H9 (cell line): ENCODE results near the gene XIRP1. TPM values are rescaled to one million over a fixed set of nuclear protein-coding genes. Genes with fewer than 3 reads are reported as not detected.
A peak's percentile ranks its signal among the peaks of the same experiment; 100 is the strongest.

ENCODE experiments used
- DNase-seq: peaks from one replicate; pipeline ENCODE4 v3.0.0-alpha.2; 2017
- H2AFZ ChIP-seq: one replicate; pipeline ENCODE4 v1.6.1; 2013; ENCODE audit warnings: mild to moderate bottlenecking, low read length, control low read depth, moderate library complexity
- H2AK5ac ChIP-seq: 2 replicates; pipeline ENCODE4 v1.6.1; 2013; ENCODE audit warnings: low read length, control low read depth, mixed read lengths; ENCODE audit not compliant: insufficient read length
- H2BK120ac ChIP-seq: one replicate; pipeline ENCODE4 v1.6.1; 2013; ENCODE audit warnings: low read depth, mild to moderate bottlenecking, low read length, control low read depth, inconsistent platforms; ENCODE audit not compliant: poor library complexity, severe bottlenecking
- H2BK12ac ChIP-seq: 2 replicates; pipeline ENCODE4 v1.6.1; 2013; ENCODE audit warnings: low read length, control low read depth, mixed read lengths, low read depth; ENCODE audit not compliant: insufficient read length
- H2BK15ac ChIP-seq: 2 replicates; pipeline ENCODE4 v1.6.1; 2013; ENCODE audit warnings: low read depth, low read length, control low read depth
- H2BK20ac ChIP-seq: one replicate; pipeline ENCODE4 v1.6.1; 2013; ENCODE audit warnings: low read depth, mild to moderate bottlenecking, low read length, control low read depth, inconsistent platforms; ENCODE audit not compliant: poor library complexity, severe bottlenecking
- H2BK5ac ChIP-seq: 2 replicates; pipeline ENCODE4 v1.6.1; 2013; ENCODE audit warnings: low read length, control low read depth, mixed read lengths; ENCODE audit not compliant: insufficient read length
- H3K14ac ChIP-seq: 2 replicates; pipeline ENCODE4 v1.6.1; 2013; ENCODE audit warnings: low read length, control low read depth; ENCODE audit not compliant: insufficient read depth
- H3K18ac ChIP-seq: 2 replicates; pipeline ENCODE4 v1.6.1; 2013; ENCODE audit warnings: low read depth, mild to moderate bottlenecking, mixed read lengths, low read length, control low read depth; ENCODE audit not compliant: insufficient read length
- H3K23ac ChIP-seq: 2 replicates; pipeline ENCODE4 v1.6.1; 2013; ENCODE audit warnings: low read length, control low read depth, mixed read lengths, low read depth; ENCODE audit not compliant: insufficient read length
- H3K23me2 ChIP-seq: 2 replicates; pipeline ENCODE4 v1.6.1; 2013; ENCODE audit warnings: low read depth, mild to moderate bottlenecking, mixed read lengths, low read length, control low read depth; ENCODE audit not compliant: insufficient read length, poor library complexity, severe bottlenecking
- H3K27ac ChIP-seq: 2 replicates; pipeline ENCODE4 v1.5.1; 2013; ENCODE audit warnings: low read length, control low read depth, mixed read lengths, low read depth; ENCODE audit not compliant: insufficient read length
- H3K27me3 ChIP-seq: 2 replicates; pipeline ENCODE4 v1.6.1; 2013; ENCODE audit warnings: low read length, control low read depth, inconsistent platforms; ENCODE audit not compliant: insufficient read depth
- H3K4ac ChIP-seq: 2 replicates; pipeline ENCODE4 v1.6.1; 2013; ENCODE audit warnings: low read depth, mild to moderate bottlenecking, control low read depth, inconsistent platforms, low read length, moderate library complexity
- H3K4me1 ChIP-seq: 2 replicates; pipeline ENCODE4 v1.6.1; 2013; ENCODE audit warnings: low read length, control low read depth, inconsistent platforms; ENCODE audit not compliant: insufficient read depth
- H3K4me2 ChIP-seq: 2 replicates; pipeline ENCODE4 v1.6.1; 2013; ENCODE audit warnings: low read length, control low read depth, mixed read lengths; ENCODE audit not compliant: insufficient read length, insufficient read depth
- H3K56ac ChIP-seq: 2 replicates; pipeline ENCODE4 v1.6.1; 2013; ENCODE audit warnings: low read depth, mild to moderate bottlenecking, mixed read lengths, low read length, control low read depth; ENCODE audit not compliant: insufficient read length
- H3K79me1 ChIP-seq: 2 replicates; pipeline ENCODE4 v1.6.1; 2013; ENCODE audit warnings: low read depth, mild to moderate bottlenecking, moderate library complexity, low read length, control low read depth, inconsistent platforms; ENCODE audit not compliant: insufficient read depth, poor library complexity, severe bottlenecking
- H3K79me2 ChIP-seq: 2 replicates; pipeline ENCODE4 v1.6.1; 2013; ENCODE audit warnings: low read length, control low read depth, inconsistent platforms; ENCODE audit not compliant: insufficient read depth
- H3K9ac ChIP-seq: 2 replicates; pipeline ENCODE4 v1.6.1; 2013; ENCODE audit warnings: low read length, control low read depth, mixed read lengths; ENCODE audit not compliant: insufficient read length; ENCODE audit errors: extremely low read depth
- H3K9me3 ChIP-seq: one replicate; pipeline ENCODE4 v1.6.1; 2013; ENCODE audit warnings: low read depth, low read length, inconsistent platforms; ENCODE audit not compliant: control insufficient read depth
- H3T11ph ChIP-seq: one replicate; pipeline ENCODE4 v1.6.1; 2013; ENCODE audit warnings: mild to moderate bottlenecking, low read length, control low read depth, inconsistent platforms
- H4K20me1 ChIP-seq: one replicate; pipeline ENCODE4 v1.6.1; 2013; ENCODE audit not compliant: control insufficient read depth, insufficient read length, insufficient read depth
- H4K5ac ChIP-seq: 2 replicates; pipeline ENCODE4 v1.6.1; 2013; ENCODE audit warnings: low read depth, mild to moderate bottlenecking, mixed read lengths, low read length, control low read depth; ENCODE audit not compliant: insufficient read length
- H4K8ac ChIP-seq: replicated peaks from 2 replicates; pipeline ENCODE4 v1.6.1; 2013; ENCODE audit warnings: low read length, control low read depth, mixed read lengths, low read depth; ENCODE audit not compliant: insufficient read length
- H4K91ac ChIP-seq: 2 replicates; pipeline ENCODE4 v1.6.1; 2013; ENCODE audit warnings: low read depth, mild to moderate bottlenecking, moderate library complexity, mixed read lengths, low read length, control low read depth; ENCODE audit not compliant: insufficient read length
- H3K27ac Mint-ChIP-seq, 3 experiments: 2 replicates in 2 of 3; 3 replicates in 1 of 3; pipeline ENCODE4 v1.8.0; 2020 to 2021; ENCODE audit warnings: mixed read lengths in 3 of 3, mild to moderate bottlenecking in 1 of 3, moderate library complexity in 1 of 3
- H3K27me3 Mint-ChIP-seq: 2 replicates; pipeline ENCODE4 v1.8.0; 2021; ENCODE audit warnings: low read depth, mild to moderate bottlenecking, moderate library complexity, mixed read lengths
- H3K36me3 Mint-ChIP-seq, 3 experiments: 2 replicates in 2 of 3; 3 replicates in 1 of 3; pipeline ENCODE4 v1.8.0; 2020 to 2021; ENCODE audit warnings: low read depth in 3 of 3, mixed read lengths in 3 of 3; ENCODE audit not compliant: insufficient read depth in 1 of 3
- H3K4me1 Mint-ChIP-seq, 2 experiments: 2 replicates each; pipeline ENCODE4 v1.8.0; 2020; ENCODE audit warnings: mixed read lengths in 2 of 2
- H3K4me3 Mint-ChIP-seq, 2 experiments: 2 replicates in 1 of 2; 3 replicates in 1 of 2; pipeline ENCODE4 v1.8.0; 2020 to 2021; ENCODE audit warnings: mild to moderate bottlenecking in 2 of 2, mixed read lengths in 2 of 2, moderate library complexity in 1 of 2
- H3K9me3 Mint-ChIP-seq, 2 experiments: 2 replicates in 1 of 2; 3 replicates in 1 of 2; pipeline ENCODE4 v1.8.0; 2020; ENCODE audit warnings: mild to moderate bottlenecking in 2 of 2, mixed read lengths in 2 of 2, moderate library complexity in 1 of 2
- WGBS: extraction: QIAGEN DNeasy Blood & Tissue Kit; methylation state at CpG from one replicate; pipeline ENCODE4 v1.1.7; 2013; ENCODE audit warnings: missing lambda C conversion rate, low lambda C conversion rate, mixed read lengths; ENCODE audit not compliant: insufficient read length; ENCODE audit errors: extremely low coverage; 5-methylcytosine and 5-hydroxymethylcytosine counted together
- total RNA-seq: library from RNA; stranded (reverse); gene quantifications from 2 replicates; pipeline ENCODE4 v1.2.1, GENCODE V29; 2021
- TF ChIP-seq, protein P1 (sequence below): fragments of 200-600 bp; sonication (generic); conservative IDR thresholded peaks from 3 replicates; pipeline ENCODE4 v1.8.0; 2021; ENCODE audit warnings: antibody characterized with exemption, mild to moderate bottlenecking

The XIRP1 gene
- total RNA-seq, 1 experiment from 2014 or later, result not detected

DNA sequence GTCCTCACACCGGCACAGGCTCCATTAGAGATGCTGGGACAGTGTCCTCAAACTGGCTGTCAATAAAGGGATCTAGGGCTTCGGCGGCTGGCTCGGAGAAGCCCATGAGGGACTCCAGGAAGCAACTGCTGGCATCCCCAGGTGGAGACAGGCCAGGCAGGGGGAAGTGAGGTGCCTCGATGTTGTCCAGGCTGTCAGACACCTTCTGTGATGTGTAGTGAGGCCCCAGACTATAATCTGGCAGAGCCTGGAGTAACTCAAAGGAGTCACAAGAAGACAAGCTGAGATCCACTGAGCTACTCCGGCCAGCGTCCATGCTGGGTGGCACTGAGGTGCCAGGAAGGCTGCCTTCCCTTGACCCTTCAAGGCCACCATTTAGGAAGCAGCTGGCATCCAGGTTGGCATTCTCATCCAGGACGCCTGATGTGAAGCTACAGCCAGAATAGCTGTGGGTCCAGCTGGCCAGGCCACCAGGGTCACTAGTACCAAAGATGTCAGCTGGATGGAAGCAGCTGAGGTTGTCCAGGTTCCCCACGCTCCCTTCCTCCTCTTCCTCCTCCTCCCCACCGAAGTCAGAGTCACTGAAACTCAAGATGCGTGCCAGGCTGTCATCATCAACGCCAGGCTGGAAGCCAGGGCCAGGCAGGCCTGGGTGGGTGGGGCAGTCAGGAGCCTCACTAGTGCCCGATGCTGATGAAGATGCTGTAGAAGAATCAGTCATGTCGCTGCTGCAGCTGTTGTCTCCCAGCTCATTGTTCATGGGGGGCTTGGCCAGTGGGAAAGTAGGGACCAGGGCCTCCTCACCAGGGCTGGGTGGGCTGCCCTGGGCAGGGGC is 49.1 kb downstream of the XIRP1 start:
- Histone ChIP-seq H4K20me1 (no peaks in the 10 kb centered on the region), H3K4ac (no peak overlapping the region), H3K27ac (no peak overlapping the region), H3K14ac (no peak overlapping the region), H3K4me2 (no peak overlapping the region), H2BK12ac (no peak overlapping the region), H3K27me3 (no peaks in the 10 kb centered on the region), H2BK5ac (no peak overlapping the region), H3K4me1 (peaks cover 15% of the 10 kb centered on the region; the same call in 1 of the 2 replicates), H3K79me1 (no peaks in the 10 kb centered on the region), H3K9me3 (no peaks in the 10 kb centered on the region), H2BK15ac (no peak overlapping the region), H3K56ac (no peak overlapping the region), H2BK120ac (no peak overlapping the region), H2AK5ac (no peak overlapping the region), H3K79me2 (no peaks in the 10 kb centered on the region; the same call in 1 of the 2 replicates), H2AFZ (no peak overlapping the region), H3K23me2 (no peaks in the 10 kb centered on the region), H3K23ac (no peak overlapping the region), H2BK20ac (no peak overlapping the region), H4K5ac (no peak overlapping the region), H3T11ph (no peak overlapping the region), H3K18ac (no peak overlapping the region), H4K91ac (no peak overlapping the region), H3K9ac (no peak overlapping the region), H4K8ac (no peak overlapping the region)
- Mint-ChIP-seq H3K27me3 (no peaks in the 10 kb centered on the region), H3K4me1 (peaks cover 19 to 24% of the 10 kb centered on the region in 2 experiments), H3K27ac (no peak overlapping the region; a peak in 1 of 7 replicates), H3K9me3 (no peaks in the 10 kb centered on the region), H3K4me3 (0 out of 5 replicates have a peak overlapping the region, but pooled peaks of 1 of the 2 experiments have one; percentile 46), H3K36me3 (peaks cover 14 to 56% (median 44%) of the 10 kb centered on the region in 3 experiments; a peak in 6 of 7 replicates)
- no CpG with 5 or more reads among the region's 14 CpGs for WGBS
- peak; percentile 12 for DNase-seq
- TF ChIP-seq, protein P1, sequence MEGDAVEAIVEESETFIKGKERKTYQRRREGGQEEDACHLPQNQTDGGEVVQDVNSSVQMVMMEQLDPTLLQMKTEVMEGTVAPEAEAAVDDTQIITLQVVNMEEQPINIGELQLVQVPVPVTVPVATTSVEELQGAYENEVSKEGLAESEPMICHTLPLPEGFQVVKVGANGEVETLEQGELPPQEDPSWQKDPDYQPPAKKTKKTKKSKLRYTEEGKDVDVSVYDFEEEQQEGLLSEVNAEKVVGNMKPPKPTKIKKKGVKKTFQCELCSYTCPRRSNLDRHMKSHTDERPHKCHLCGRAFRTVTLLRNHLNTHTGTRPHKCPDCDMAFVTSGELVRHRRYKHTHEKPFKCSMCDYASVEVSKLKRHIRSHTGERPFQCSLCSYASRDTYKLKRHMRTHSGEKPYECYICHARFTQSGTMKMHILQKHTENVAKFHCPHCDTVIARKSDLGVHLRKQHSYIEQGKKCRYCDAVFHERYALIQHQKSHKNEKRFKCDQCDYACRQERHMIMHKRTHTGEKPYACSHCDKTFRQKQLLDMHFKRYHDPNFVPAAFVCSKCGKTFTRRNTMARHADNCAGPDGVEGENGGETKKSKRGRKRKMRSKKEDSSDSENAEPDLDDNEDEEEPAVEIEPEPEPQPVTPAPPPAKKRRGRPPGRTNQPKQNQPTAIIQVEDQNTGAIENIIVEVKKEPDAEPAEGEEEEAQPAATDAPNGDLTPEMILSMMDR, result no peak
